Inflammatory macrophage treated with lipopolysaccharide for 1 hour (primary cell): ENCODE data around the gene ADORA2A.
A peak's percentile ranks its signal among the peaks of the same experiment; 100 is the strongest.

ENCODE experiments used
- DNase-seq, 2 donors: peaks; one replicate each; pipeline ENCODE4 v3.0.0-alpha.2; 2020 to 2022

ADORA2A gene

GRCh38 chr22:24433828-24434470 is 6.5 kb downstream of the ADORA2A start:
- DNase-seq = peak; percentile 96 to 100

GRCh38 chr22:24434471-24435322 is 7.3 kb downstream of the ADORA2A start:
- peak; percentile 86 to 87 for DNase-seq

- DNase-seq = no peak
Observed at GRCh38 chr22:24435323-24435645, 7.9 kb downstream of the ADORA2A start.

- no peak for DNase-seq
Observed at GRCh38 chr22:24435861-24436371, 8.5 kb downstream of the ADORA2A start.

GRCh38 chr22:24436553-24436952 is 9.2 kb downstream of the ADORA2A start:
- no peak for DNase-seq

- DNase-seq = no peak
Observed at GRCh38 chr22:24437091-24437490, 9.7 kb downstream of the ADORA2A start.

- no peak for DNase-seq
Observed at GRCh38 chr22:24437741-24438328, 10.4 kb downstream of the ADORA2A start.

- peak; percentile 33 to 70 for DNase-seq
Observed at GRCh38 chr22:24440270-24440717, 12.9 kb downstream of the ADORA2A start.

GRCh38 chr22:24440718-24441405 is 13.5 kb downstream of the ADORA2A start:
- DNase-seq = no peak

- no peak for DNase-seq
Observed at GRCh38 chr22:24441406-24442351, 14.3 kb downstream of the ADORA2A start.

- DNase-seq = no peak
Observed at GRCh38 chr22:24442352-24442744, 14.9 kb downstream of the ADORA2A start.

- no peak for DNase-seq
Observed at GRCh38 chr22:24443668-24444067, 16.3 kb downstream of the ADORA2A start.

GRCh38 chr22:24444251-24444650 is 16.9 kb downstream of the ADORA2A start:
- no peak for DNase-seq

- no peak for DNase-seq
Observed at GRCh38 chr22:24444729-24445466, 17.5 kb downstream of the ADORA2A start.

- no peak for DNase-seq
Observed at GRCh38 chr22:24445481-24446259, 18.3 kb downstream of the ADORA2A start.

GRCh38 chr22:24446260-24446611 is 18.8 kb downstream of the ADORA2A start:
- no peak for DNase-seq

- DNase-seq = no peak
Observed at GRCh38 chr22:24450610-24451009, 23.2 kb downstream of the ADORA2A start.

- no peak for DNase-seq
Observed at GRCh38 chr22:24451162-24451561, 23.8 kb downstream of the ADORA2A start.

GRCh38 chr22:24453853-24454252 is 26.5 kb downstream of the ADORA2A start:
- DNase-seq = no peak

GRCh38 chr22:24455039-24455438 is 27.6 kb downstream of the ADORA2A start:
- no peak for DNase-seq
